Thymus (tissue), 11 donors: Measurements from ENCODE around the gene TAF1B. TPM values are rescaled to one million over a fixed set of nuclear protein-coding genes. Genes with fewer than 3 reads are reported as not detected.

ENCODE experiments used
- DNase-seq, 9 donors: peaks; one replicate each; pipeline ENCODE4 v3.0.0-alpha.2; 2013; ENCODE audit warnings: low spot score in 9 of 9, low read depth in 6 of 9, missing footprints in 1 of 9
- H3K27ac ChIP-seq, 2 donors: one replicate each; pipeline ENCODE4 v1.5.1; 2013; ENCODE audit warnings: control low read depth in 1 of 2, low read depth in 1 of 2, low read length in 1 of 2, mild to moderate bottlenecking in 1 of 2, moderate library complexity in 1 of 2
- H3K27me3 ChIP-seq, 2 donors: one replicate each; pipeline ENCODE4 v1.5.1; 2013; ENCODE audit warnings: low read length in 1 of 2; ENCODE audit not compliant: control insufficient read depth in 2 of 2, insufficient read depth in 1 of 2
- H3K36me3 ChIP-seq, 2 donors: one replicate each; pipeline ENCODE4 v1.5.1; 2013; ENCODE audit warnings: low read length in 1 of 2, mild to moderate bottlenecking in 1 of 2, moderate library complexity in 1 of 2; ENCODE audit not compliant: control insufficient read depth in 2 of 2, insufficient read depth in 2 of 2
- H3K4me1 ChIP-seq, 2 donors: one replicate each; pipeline ENCODE4 v1.5.1; 2013; ENCODE audit warnings: low read length in 2 of 2; ENCODE audit not compliant: control insufficient read depth in 2 of 2, insufficient read depth in 2 of 2
- H3K4me3 ChIP-seq, 2 donors: one replicate each; pipeline ENCODE4 v1.5.1; 2013; ENCODE audit warnings: low read length in 2 of 2, control low read depth in 1 of 2, mild to moderate bottlenecking in 1 of 2
- H3K9me3 ChIP-seq, 2 donors: one replicate each; pipeline ENCODE4 v1.5.1; 2013; ENCODE audit warnings: low read length in 1 of 2, mild to moderate bottlenecking in 1 of 2; ENCODE audit not compliant: control insufficient read depth in 2 of 2, insufficient read depth in 1 of 2
- WGBS: extraction: QIAGEN DNeasy Blood & Tissue Kit; methylation state at CpG from one replicate; pipeline ENCODE4 v1.1.7; 2013; 5-methylcytosine and 5-hydroxymethylcytosine counted together
- polyA plus RNA-seq: library from polyadenylated mRNA; stranded (reverse); fragments of 200-250 nt; gene quantifications from one replicate; pipeline ENCODE4 v1.2.3, GENCODE V29; 2013
- total RNA-seq: library from RNA; stranded (reverse); fragments of 120-200 nt; gene quantifications from one replicate; pipeline ENCODE4 v1.2.4, GENCODE V29; 2013
- donor health status: healthy.

Gene TAF1B
- total and polyA plus RNA-seq, 2 donors = 9.4 to 17.3 TPM

GRCh38 chr2:9885036-9885684 is 41.9 kb downstream of the TAF1B start:
- H3K4me3 ChIP-seq = no peak overlapping the region
- H3K9me3 ChIP-seq = no peaks in the 10 kb centered on the region
- no peak for DNase-seq
- H3K27me3 ChIP-seq = no peaks in the 10 kb centered on the region
- 97% methylated on average over 4 of the region's 4 CpGs for WGBS
- H3K4me1 ChIP-seq = no peaks in the 10 kb centered on the region
- peaks cover 15 to 21% of the 10 kb centered on the region in 2 donors for H3K36me3 ChIP-seq
- no peak overlapping the region for H3K27ac ChIP-seq

GRCh38 chr2:9887513-9887912 is 44.2 kb downstream of the TAF1B start:
- H3K36me3 ChIP-seq = peaks cover 14 to 20% of the 10 kb centered on the region in 2 donors
- H3K27me3 ChIP-seq = no peaks in the 10 kb centered on the region
- WGBS = 97% methylated on average over 1 of the region's 1 CpG

GRCh38 chr2:9889812-9890261 is 46.6 kb downstream of the TAF1B start:
- Histone ChIP-seq H3K27ac (no peak overlapping the region), H3K4me1 (no peaks in the 10 kb centered on the region), H3K27me3 (no peaks in the 10 kb centered on the region), H3K4me3 (no peak overlapping the region), H3K36me3 (peaks cover 3 to 7% of the 10 kb centered on the region in 2 donors), H3K9me3 (no peaks in the 10 kb centered on the region)
- no peak for DNase-seq
- WGBS = 78% methylated on average over 3 of the region's 3 CpGs

More at GRCh38 chr2:9887513-9887912, 44.2 kb downstream of the TAF1B start:
- Histone ChIP-seq H3K9me3 (no peaks in the 10 kb centered on the region), H3K27ac (no peak overlapping the region), H3K4me1 (no peaks in the 10 kb centered on the region), H3K4me3 (no peak overlapping the region)
- DNase-seq = no peak

- H3K36me3 ChIP-seq = peaks cover 3 to 5% of the 10 kb centered on the region in 2 donors
- no peak for DNase-seq
- 98% methylated on average over 4 of the region's 4 CpGs for whole genome bisulfite sequencing
- H3K4me3 ChIP-seq = no peak overlapping the region
- H3K27me3 ChIP-seq = no peaks in the 10 kb centered on the region
- H3K27ac ChIP-seq = no peak overlapping the region
- no peaks in the 10 kb centered on the region for H3K9me3 ChIP-seq
- peaks cover 2 to 5% of the 10 kb centered on the region in 2 donors for H3K4me1 ChIP-seq
Measured at GRCh38 chr2:9892236-9892635, 49.0 kb downstream of the TAF1B start.

- no peaks in the 10 kb centered on the region for H3K27me3 ChIP-seq
- 79% methylated on average over 7 of the region's 7 CpGs for WGBS
- H3K9me3 ChIP-seq = no peaks in the 10 kb centered on the region
- H3K4me3 ChIP-seq = no peak overlapping the region
- H3K36me3 ChIP-seq = peaks cover 3% of the 10 kb centered on the region in 2 donors
- peak overlapping the region in 1 of 2 donors; percentile 8 for H3K27ac ChIP-seq
- DNase-seq = peak in 2 of 9 donors; percentile 6 to 34
- peaks cover 2 to 5% of the 10 kb centered on the region in 2 donors for H3K4me1 ChIP-seq
Measured at GRCh38 chr2:9895669-9896590, 52.7 kb downstream of the TAF1B start.

GRCh38 chr2:9897331-9897737 is 54.1 kb downstream of the TAF1B start:
- no peak overlapping the region for H3K4me3 ChIP-seq
- H3K27me3 ChIP-seq = no peaks in the 10 kb centered on the region
- no peaks in the 10 kb centered on the region for H3K9me3 ChIP-seq
- no peaks in the 10 kb centered on the region for H3K36me3 ChIP-seq
- peak in 1 of 9 donors; percentile 15 for DNase-seq
- H3K27ac ChIP-seq = no peak overlapping the region
- peaks cover 2 to 5% of the 10 kb centered on the region in 2 donors for H3K4me1 ChIP-seq
- 92% methylated on average over 3 of the region's 3 CpGs for WGBS

- peaks cover 2 to 5% of the 10 kb centered on the region in 2 donors for H3K4me1 ChIP-seq
- peak overlapping the region in 1 of 2 donors; percentile 18 for H3K27ac ChIP-seq
Measured at GRCh38 chr2:9897846-9898245, 54.6 kb downstream of the TAF1B start.

GRCh38 chr2:9905413-9905812 is 62.1 kb downstream of the TAF1B start:
- Histone ChIP-seq H3K27ac (no peak overlapping the region), H3K4me1 (no peaks in the 10 kb centered on the region), H3K9me3 (no peaks in the 10 kb centered on the region), H3K27me3 (no peaks in the 10 kb centered on the region), H3K36me3 (peaks cover 5 to 11% of the 10 kb centered on the region in 2 donors), H3K4me3 (no peak overlapping the region)
- WGBS = 93% methylated on average over 1 of the region's 1 CpG
- no peak for DNase-seq

More at GRCh38 chr2:9897846-9898245, 54.6 kb downstream of the TAF1B start:
- Histone ChIP-seq H3K4me3 (no peak overlapping the region), H3K36me3 (no peaks in the 10 kb centered on the region), H3K9me3 (no peaks in the 10 kb centered on the region), H3K27me3 (no peaks in the 10 kb centered on the region)
- no peak for DNase-seq
- WGBS = 89% methylated on average over 2 of the region's 2 CpGs

- 98% methylated on average over 7 of the region's 7 CpGs for WGBS
- Histone ChIP-seq H3K27ac (no peak overlapping the region), H3K36me3 (peaks cover 8 to 20% of the 10 kb centered on the region in 2 donors), H3K4me1 (no peaks in the 10 kb centered on the region), H3K4me3 (no peak overlapping the region), H3K9me3 (no peaks in the 10 kb centered on the region), H3K27me3 (no peaks in the 10 kb centered on the region)
- DNase-seq = no peak
Measured at GRCh38 chr2:9907402-9907801, 64.1 kb downstream of the TAF1B start.
